GM21515 (cell line): Measurements from ENCODE around the gene CERS1.

Experiments
- ATAC-seq: cut with Tn5 transposase; IDR thresholded peaks from one replicate; pipeline ENCODE4 v1.9.1; 2021; ENCODE audit not compliant: unreplicated experiment

CERS1 gene

GRCh38 chr19:18871543-18871942 is 24.4 kb downstream of the CERS1 start:
- no peak for ATAC-seq

GRCh38 chr19:18870531-18871172 is 25.3 kb downstream of the CERS1 start:
- ATAC-seq: no peak

- no peak for ATAC-seq
Observed at GRCh38 chr19:18869781-18870530, 26.0 kb downstream of the CERS1 start.

GRCh38 chr19:18869023-18869618 is 26.8 kb downstream of the CERS1 start:
- ATAC-seq: no peak

GRCh38 chr19:18868380-18869022 is 27.5 kb downstream of the CERS1 start:
- no peak for ATAC-seq

GRCh38 chr19:18867751-18868150 is 28.2 kb downstream of the CERS1 start:
- ATAC-seq: no peak

- ATAC-seq: no peak
Observed at GRCh38 chr19:18867199-18867598, 28.8 kb downstream of the CERS1 start.

GRCh38 chr19:18866800-18867123 is 29.2 kb downstream of the CERS1 start:
- ATAC-seq: no peak

- no peak for ATAC-seq
Observed at GRCh38 chr19:18865973-18866799, 29.8 kb downstream of the CERS1 start.

GRCh38 chr19:18865106-18865972 is 30.6 kb downstream of the CERS1 start:
- no peak for ATAC-seq

- ATAC-seq: no peak
Observed at GRCh38 chr19:18863843-18864362, 32.1 kb downstream of the CERS1 start.

GRCh38 chr19:18862976-18863842 is 32.7 kb downstream of the CERS1 start:
- ATAC-seq: no peak

- ATAC-seq: no peak
Observed at GRCh38 chr19:18861917-18862316, 34.0 kb downstream of the CERS1 start.

- no peak for ATAC-seq
Observed at GRCh38 chr19:18861235-18861634, 34.7 kb downstream of the CERS1 start.

GRCh38 chr19:18860725-18861124 is 35.2 kb downstream of the CERS1 start:
- no peak for ATAC-seq

GRCh38 chr19:18860302-18860700 is 35.7 kb downstream of the CERS1 start:
- ATAC-seq: no peak

GRCh38 chr19:18859676-18860301 is 36.2 kb downstream of the CERS1 start:
- no peak for ATAC-seq

GRCh38 chr19:18858906-18859646 is 36.9 kb downstream of the CERS1 start:
- no peak for ATAC-seq
